KOPT-K1 (cell line): ENCODE data around the gene MCTP1.
"Not testable (repeated sequence)": the region's sequence is repeated elsewhere in the genome, so short reads cannot be mapped to it uniquely, and the experiment has no call there.

Source experiments
- H3K27ac ChIP-seq: fragments of 200-600 bp; sonication (generic); 2 replicates; pipeline ENCODE4 v1.5.1; 2016; ENCODE audit warnings: antibody characterized with exemption, mild to moderate bottlenecking, low read depth, low read length; ENCODE audit not compliant: poor library complexity, severe bottlenecking
- H3K36me3 ChIP-seq: fragments of 200-600 bp; sonication (generic); 2 replicates; pipeline ENCODE4 v1.5.1; 2017; ENCODE audit warnings: antibody characterized with exemption, mild to moderate bottlenecking, low read length, moderate library complexity; ENCODE audit not compliant: insufficient read depth
- H3K9me3 ChIP-seq: fragments of 200-600 bp; sonication (generic); 2 replicates; pipeline ENCODE4 v1.5.1; 2017; ENCODE audit warnings: antibody characterized with exemption, low read length, mild to moderate bottlenecking; ENCODE audit not compliant: insufficient read depth, poor library complexity, severe bottlenecking

Gene MCTP1

DNA sequence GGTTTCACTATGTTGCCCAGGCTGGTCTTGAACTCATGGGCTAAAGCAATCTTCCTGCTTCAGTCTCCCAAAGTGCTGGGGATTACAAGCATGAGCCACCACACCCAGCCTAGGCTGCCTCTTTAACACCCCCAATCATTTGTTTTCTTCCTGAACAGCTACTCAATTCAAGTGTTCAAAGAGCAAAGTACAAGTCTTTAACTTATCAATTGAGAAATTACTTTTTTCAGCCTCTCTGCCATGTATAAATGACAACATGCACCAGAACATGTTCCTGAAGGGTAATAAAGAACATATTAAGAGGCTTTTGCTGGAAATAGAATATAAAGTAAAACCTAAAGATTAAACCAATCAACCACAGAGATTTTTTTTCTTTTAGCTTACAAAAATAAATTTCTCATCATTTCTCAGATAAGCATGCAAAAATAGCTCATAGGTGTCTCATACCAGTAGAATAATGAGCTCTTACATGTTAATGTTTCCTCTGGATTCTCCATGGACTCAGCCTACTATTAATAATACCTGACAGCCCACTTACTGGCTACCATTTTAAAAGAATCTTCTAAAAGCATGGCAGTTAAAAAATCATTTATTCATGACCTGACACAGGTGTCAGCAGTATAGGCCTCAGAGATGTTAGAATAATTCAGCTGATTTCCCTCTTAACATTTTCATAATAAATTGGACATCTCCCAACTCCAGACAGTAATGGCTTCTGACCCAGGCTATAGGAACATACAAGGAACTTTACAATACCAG, 60.0 kb downstream of the MCTP1 start:
- H3K27ac ChIP-seq = no peak overlapping the region
- no peaks in the 10 kb centered on the region for H3K9me3 ChIP-seq
- no peaks in the 10 kb centered on the region for H3K36me3 ChIP-seq

DNA sequence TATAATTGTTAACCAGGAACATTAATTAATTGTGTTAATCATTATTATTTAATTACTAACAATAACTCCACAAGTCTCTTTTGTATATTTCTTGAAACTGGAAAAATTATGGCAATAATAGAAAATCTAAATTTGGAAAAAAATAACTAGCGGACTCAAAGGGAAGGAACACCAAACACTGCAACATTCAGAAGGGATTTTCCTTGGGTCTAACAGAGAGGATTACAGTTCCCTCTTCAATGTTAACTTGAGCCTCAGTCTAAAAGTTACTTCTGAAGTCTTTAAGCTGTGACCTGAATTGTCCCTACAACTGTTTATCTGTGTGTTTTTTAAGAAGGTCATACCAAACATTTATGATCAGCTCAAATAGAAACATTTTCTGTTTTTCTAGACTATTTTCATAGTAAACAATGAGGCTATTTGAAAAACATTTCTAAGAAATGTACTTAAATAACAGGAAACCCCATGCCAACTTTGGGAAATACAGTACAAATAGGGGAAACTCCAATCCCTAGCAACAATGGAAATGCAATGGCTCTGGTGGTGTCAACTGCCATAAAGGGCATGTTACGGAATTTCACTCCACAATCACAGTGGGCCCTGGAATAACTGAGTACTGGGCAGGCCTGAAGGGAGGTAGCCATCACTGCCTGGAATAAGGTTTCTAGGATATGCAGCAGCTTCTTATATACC, 61.2 kb downstream of the MCTP1 start:
- no peak overlapping the region for H3K27ac ChIP-seq
- H3K36me3 ChIP-seq = no peaks in the 10 kb centered on the region

DNA sequence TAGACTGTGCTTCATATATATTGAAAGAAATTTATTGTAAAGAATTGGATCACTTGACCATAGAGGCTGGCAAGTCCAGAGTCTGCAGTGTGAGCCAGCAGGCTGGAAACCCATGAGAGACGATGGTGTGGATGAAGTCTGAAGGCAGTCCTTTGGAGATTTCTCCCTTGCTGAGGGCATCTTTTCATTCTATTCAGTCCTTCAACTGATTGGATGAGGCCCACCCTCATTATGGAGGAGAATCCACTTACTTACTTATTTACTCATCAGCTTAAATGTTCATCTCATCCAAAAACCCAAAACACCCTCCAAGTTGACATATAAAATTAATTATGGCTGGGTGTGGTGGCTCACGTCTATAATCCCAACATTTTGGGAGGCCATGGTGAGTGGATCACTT, 62.1 kb downstream of the MCTP1 start:
- Histone ChIP-seq H3K9me3 (no peaks in the 10 kb centered on the region), H3K36me3 (no peaks in the 10 kb centered on the region), H3K27ac (no peak overlapping the region)

More for the DNA sequence above, 61.2 kb downstream of the MCTP1 start:
- H3K9me3 ChIP-seq = no peaks in the 10 kb centered on the region

DNA sequence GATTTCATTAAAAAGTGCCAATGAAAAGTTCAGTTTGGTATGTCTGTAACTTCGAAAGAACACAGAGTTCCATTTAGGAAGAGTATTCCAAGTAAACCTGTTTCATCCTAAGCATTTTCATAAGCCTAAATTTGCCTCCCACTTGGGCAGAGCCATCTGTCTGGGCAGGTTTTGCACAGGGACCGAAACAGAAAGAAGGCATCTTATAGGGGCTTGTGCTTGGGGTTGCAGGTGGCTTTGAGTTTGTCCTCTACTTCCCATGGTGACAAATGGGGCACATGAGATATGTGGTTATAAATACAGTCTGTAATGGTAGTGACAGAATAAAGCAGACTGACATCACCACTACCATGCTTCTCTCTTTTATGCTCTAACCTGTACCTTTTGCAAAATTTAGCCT, 63.7 kb downstream of the MCTP1 start:
- Histone ChIP-seq H3K36me3 (no peaks in the 10 kb centered on the region), H3K27ac (no peak overlapping the region)

DNA sequence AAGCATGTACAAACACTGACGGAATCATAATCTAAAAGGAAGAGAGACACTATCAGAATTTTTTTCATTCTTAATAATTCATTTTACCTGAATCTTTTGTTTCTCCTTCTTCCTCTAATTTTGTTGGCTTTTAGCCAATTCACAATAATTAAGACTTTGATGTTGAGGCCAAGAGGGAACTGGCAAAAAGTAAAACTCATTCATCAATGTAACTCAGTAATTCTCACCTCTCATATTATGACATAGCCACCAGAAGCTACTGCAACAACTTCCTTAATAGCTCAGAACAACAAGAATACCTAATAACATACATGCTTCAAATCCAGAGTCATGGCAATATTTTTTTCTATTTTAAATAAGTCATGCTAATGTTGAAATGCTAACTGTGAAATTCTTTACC, 64.5 kb downstream of the MCTP1 start:
- no peak overlapping the region for H3K27ac ChIP-seq
- H3K36me3 ChIP-seq = no peaks in the 10 kb centered on the region
- H3K9me3 ChIP-seq = no peaks in the 10 kb centered on the region

More for the DNA sequence above, 63.7 kb downstream of the MCTP1 start:
- H3K9me3 ChIP-seq = no peaks in the 10 kb centered on the region

DNA sequence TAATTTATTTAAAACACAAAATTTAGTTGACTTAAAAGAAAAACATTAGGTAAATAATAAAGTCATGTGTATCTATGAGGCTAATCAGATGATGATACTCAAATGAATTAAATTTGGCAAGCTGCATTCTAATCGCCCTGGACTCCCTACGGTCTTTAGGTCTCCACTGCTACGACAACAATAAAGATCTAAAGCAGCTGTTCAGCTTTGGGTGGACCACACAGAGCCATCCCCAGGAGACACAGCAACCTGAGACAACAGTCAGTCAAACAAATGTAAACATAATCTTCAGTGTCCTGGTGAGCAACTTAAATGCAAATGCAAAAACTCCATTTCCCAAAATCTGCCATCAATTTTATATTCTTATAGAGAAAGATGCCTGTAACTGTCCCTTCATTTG, 65.5 kb downstream of the MCTP1 start:
- no peak overlapping the region for H3K27ac ChIP-seq
- H3K9me3 ChIP-seq = no peaks in the 10 kb centered on the region
- H3K36me3 ChIP-seq = no peaks in the 10 kb centered on the region

DNA sequence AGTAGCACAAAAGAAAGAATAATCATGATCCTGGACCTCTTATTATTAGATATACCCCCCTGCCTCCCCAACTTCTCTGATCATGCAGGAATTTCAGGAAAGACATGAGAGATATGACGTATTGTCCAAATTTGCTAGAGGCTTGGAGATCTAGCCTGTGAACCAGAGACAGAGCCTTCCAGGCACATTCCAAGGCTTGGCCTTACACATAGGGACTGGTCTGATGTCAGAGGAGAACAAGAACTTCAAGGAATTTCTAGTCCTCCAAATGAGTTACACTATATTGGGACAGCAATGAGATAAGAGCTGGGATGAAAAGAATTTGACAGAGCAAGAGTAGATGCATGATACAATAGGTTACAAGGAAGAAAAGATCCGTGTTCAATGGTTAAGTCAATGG, 67.0 kb downstream of the MCTP1 start:
- H3K9me3 ChIP-seq = no peaks in the 10 kb centered on the region
- no peak overlapping the region for H3K27ac ChIP-seq
- H3K36me3 ChIP-seq = no peaks in the 10 kb centered on the region

DNA sequence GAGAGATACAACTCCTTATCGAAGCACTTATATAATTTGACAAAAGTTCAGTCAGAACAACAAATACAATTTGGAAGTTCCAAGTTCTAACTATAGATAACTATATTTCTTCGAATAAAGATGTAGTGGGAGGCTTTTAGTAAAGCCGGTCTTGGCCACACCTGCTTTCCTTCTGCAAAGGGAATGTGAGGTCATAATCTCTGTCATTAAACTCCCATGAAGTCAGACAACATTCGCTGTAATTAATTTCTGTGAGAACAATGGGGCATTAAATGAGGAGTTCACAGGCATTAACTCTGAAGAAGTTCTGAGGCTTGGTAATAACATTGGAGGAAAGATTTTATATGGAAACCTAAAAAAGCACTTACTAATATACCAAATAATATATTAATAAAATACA, 67.5 kb downstream of the MCTP1 start:
- Histone ChIP-seq H3K36me3 (no peaks in the 10 kb centered on the region), H3K9me3 (no peaks in the 10 kb centered on the region), H3K27ac (no peak overlapping the region)

DNA sequence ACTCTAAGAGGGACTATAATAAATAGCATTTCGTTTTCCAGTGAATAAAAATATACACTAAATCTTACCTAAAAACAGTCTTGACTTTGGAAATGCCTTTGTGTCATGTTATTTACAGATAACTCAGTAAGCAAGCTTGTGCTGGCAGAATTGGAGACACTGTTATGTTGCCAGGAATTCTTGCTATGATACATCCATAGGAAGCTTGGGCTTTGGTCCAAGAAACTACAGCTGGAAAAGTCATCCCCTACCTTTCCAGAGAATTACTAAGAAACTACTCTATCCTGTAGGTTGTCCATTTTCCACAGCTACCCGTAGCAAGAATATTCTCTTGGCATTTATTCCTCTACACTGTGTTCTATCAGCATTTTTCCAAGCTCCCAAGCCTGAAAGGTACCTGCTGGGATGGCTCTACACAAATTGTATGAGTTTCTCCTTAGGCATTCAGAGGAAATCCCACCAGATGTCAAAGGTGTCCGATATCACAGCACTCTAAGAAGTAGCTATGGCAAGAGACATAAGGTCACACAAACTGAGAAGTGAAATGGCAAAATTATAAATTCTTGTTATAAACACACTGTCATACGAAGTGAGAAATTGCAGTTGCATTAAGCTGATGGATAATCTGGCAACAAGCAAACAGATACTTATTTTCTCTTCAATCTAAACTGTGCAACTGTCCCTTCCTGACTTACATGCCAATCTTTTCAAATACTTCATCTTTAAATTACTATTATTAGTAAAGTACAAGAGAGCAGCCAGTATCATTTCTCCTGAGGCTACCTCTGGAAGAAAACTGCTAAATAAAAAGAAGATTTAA, 68.5 kb downstream of the MCTP1 start:
- no peaks in the 10 kb centered on the region for H3K9me3 ChIP-seq
- H3K27ac ChIP-seq = no peak overlapping the region
- H3K36me3 ChIP-seq = no peaks in the 10 kb centered on the region

DNA sequence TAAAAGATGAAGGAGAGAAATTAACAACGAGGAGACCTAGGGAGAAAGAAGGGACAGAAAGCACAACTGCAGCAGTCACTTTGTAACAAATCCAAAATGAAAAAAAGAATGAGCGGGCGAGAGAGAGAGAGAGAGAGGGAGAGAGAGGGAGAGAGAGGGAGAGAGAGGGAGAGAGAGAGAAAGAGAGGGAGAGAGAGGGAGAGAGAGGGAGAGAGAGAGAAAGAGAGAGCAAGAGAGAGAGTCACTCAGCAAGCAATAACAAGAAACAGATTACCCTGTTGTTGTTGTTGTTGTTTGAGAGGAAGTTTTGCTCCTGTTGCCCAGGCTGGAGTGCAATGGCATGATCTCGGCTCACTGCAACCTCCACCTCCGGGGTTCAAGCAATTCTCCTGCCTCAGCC, 77.1 kb downstream of the MCTP1 start:
- not testable (repeated sequence) for H3K36me3 ChIP-seq, H3K27ac ChIP-seq, H3K9me3 ChIP-seq

DNA sequence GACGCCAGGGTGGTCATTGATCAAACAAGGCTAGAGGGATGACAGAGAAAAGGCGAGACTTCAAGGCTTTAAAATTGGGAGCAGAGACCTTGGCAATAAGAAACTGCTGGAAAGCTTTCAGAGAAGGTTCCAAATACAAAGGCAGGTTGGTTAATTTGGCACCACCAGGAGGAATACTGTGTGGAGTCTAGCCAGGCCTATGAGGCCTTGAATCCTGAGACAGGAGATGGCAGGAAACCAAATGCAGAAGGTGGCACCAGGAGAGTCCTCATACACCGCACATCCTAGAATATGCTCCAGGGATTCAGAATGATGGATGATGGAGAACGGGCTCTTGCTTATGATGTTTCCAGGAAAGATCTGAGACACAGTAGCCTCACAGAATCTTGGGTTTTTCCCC, 90.0 kb downstream of the MCTP1 start:
- Histone ChIP-seq H3K36me3 (no peaks in the 10 kb centered on the region), H3K27ac (no peak overlapping the region), H3K9me3 (no peaks in the 10 kb centered on the region)

DNA sequence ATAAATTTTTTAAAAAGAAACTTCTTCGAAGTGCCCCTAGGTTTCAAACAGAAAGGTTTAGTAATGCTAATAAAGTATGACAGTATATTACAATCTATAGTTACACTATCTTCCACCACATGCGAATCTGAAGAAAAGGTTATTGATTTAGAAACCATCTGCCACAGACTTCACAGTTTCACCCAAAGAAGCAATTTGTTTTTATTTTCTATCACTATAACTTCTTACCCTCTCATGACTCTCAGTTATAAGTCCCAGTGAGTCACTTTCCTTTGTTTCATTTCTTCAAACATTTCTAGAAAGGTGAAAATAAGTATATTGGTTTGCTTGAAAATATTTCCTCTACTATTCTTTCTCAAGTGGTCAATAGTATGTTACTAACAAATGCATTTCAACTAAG, 93.6 kb downstream of the MCTP1 start:
- Histone ChIP-seq H3K36me3 (no peaks in the 10 kb centered on the region), H3K9me3 (no peaks in the 10 kb centered on the region), H3K27ac (no peak overlapping the region)

DNA sequence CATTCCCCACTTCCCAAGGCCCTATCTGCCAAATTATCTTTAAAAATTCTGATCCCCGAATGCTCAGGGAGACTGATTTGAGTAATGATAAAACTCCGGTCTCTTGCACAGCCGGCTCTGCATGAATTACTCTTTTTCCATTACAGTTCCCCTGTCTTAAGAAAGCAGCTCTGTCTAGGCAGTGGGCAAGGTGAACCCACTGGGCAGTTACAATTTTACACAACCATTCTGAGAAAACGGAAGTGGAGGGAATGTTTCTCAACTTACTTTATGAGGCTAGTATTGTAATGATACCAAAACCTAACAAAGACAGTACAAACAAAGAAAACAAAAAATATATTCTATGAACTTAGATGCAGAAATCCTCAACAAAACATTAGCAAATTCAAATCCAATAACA, 100.0 kb downstream of the MCTP1 start:
- Histone ChIP-seq H3K9me3 (no peaks in the 10 kb centered on the region), H3K27ac (no peak overlapping the region), H3K36me3 (no peaks in the 10 kb centered on the region)

DNA sequence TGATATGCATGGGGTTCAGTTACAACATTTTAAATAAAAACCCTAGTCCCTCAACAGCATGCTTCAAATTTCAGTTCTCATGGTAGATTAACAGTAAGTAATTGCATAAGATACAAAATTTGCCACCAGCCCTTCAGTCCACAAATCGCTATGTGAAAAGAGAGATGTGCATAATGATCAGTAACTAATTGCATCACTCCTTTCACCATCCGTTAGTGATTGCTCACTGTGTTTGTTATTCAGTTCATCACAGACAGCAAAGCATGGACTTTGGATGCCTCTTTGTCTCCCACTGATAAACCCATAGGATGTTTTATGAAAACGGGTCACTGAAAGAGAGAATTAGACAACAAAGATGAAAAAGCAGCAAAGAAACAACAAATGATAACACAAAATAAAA, 103.2 kb downstream of the MCTP1 start:
- Histone ChIP-seq H3K9me3 (no peaks in the 10 kb centered on the region), H3K27ac (no peak overlapping the region), H3K36me3 (no peaks in the 10 kb centered on the region)

DNA sequence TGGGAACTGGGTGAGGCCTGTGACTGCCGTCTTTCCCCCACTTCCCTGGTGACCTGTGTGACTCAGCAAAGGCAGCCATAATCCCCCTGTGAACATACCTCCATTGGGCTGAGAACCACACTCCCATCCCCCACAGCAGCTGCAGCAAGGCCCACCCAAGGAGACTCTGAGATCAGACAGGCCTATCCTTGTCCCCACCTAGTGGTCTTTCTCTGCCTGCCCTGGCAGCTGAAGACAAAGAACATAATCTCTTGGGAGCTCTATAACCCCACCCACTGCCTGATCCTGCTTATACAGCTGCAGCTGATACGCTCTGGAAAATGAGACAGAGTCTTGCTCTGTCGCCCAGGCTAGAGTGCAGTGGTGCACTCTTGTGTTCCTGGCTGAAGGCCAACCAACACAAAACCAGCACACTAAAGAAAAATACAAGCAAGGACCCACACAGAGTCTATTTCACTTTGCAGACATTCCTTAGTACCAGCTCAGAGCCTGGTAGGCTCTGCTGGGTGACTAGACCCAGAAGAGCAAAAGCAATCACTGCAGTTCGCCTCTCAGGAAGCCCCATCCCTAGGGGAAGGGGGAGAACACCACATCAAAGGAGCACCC, 106.7 kb downstream of the MCTP1 start:
- Histone ChIP-seq H3K36me3 (no peaks in the 10 kb centered on the region), H3K27ac (no peak overlapping the region), H3K9me3 (no peaks in the 10 kb centered on the region)
